Stomach smooth muscle (tissue), 2 donors: ENCODE data around the gene SH2D5.
"Not testable (repeated sequence)": the region's sequence is repeated elsewhere in the genome, so short reads cannot be mapped to it uniquely, and the experiment has no call there.

ENCODE experiments used
- H3K27ac ChIP-seq: one replicate; pipeline ENCODE4 v1.7.0; 2013; ENCODE audit warnings: mild to moderate bottlenecking, low read length, inconsistent platforms
- H3K27me3 ChIP-seq, 2 donors: one replicate each; pipeline ENCODE4 v1.7.0; 2013; ENCODE audit warnings: low read length in 2 of 2; ENCODE audit not compliant: insufficient read depth in 2 of 2, control insufficient read depth in 1 of 2
- H3K36me3 ChIP-seq, 2 donors: one replicate each; pipeline ENCODE4 v1.7.0; 2013; ENCODE audit warnings: low read length in 2 of 2; ENCODE audit not compliant: control insufficient read depth in 2 of 2, insufficient read depth in 2 of 2
- H3K4me1 ChIP-seq: one replicate; pipeline ENCODE4 v1.7.0; 2013; ENCODE audit warnings: low read length; ENCODE audit not compliant: control insufficient read depth, insufficient read depth
- H3K4me3 ChIP-seq, 2 donors: one replicate each; pipeline ENCODE4 v1.7.0; 2013; ENCODE audit warnings: low read length in 2 of 2
- H3K9ac ChIP-seq, 2 donors: one replicate each; pipeline ENCODE4 v1.7.0; 2013; ENCODE audit warnings: low read length in 2 of 2, mild to moderate bottlenecking in 1 of 2
- H3K9me3 ChIP-seq, 2 donors: one replicate each; pipeline ENCODE4 v1.7.0; 2013; ENCODE audit warnings: low read length in 2 of 2; ENCODE audit not compliant: control insufficient read depth in 2 of 2
- donor health status: healthy.
- donor health status: Pancreatic carcinoma.

Gene SH2D5

DNA sequence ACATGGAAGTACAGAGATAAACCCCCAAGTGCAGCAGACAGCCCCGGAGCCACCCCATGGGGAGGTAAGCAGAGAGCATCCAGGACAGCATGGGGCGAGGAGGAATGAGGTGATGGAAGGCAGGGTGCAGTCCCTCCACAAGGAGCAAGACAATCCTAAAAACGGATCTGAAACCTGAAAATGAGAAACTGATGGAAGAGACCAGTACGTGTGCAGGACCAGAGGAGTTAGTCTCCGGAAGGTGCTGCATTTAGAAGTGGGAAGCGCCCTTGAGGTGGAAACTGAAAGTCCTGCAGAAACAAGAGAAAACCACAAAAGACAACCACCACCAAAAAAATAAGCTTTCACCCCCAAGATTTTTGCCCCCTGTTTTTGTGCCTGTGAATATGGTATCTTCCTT lies 53.9 kb downstream of the SH2D5 start:
- Histone ChIP-seq H3K4me3 (no peak overlapping the region), H3K27me3 (no peaks in the 10 kb centered on the region), H3K27ac (no peak overlapping the region), H3K4me1 (no peaks in the 10 kb centered on the region), H3K9me3 (no peaks in the 10 kb centered on the region), H3K9ac (no peak overlapping the region), H3K36me3 (no peaks in the 10 kb centered on the region)

GRCh38 chr1:20673626-20674025 lies 58.9 kb downstream of the SH2D5 start:
- H3K27ac ChIP-seq, H3K9ac ChIP-seq, H3K4me1 ChIP-seq, H3K36me3 ChIP-seq, H3K9me3 ChIP-seq, H3K4me3 ChIP-seq, H3K27me3 ChIP-seq: not testable (repeated sequence)

GRCh38 chr1:20672265-20672632 lies 60.3 kb downstream of the SH2D5 start:
- no peak overlapping the region for H3K9ac ChIP-seq
- no peaks in the 10 kb centered on the region for H3K4me1 ChIP-seq
- H3K36me3 ChIP-seq, result no peaks in the 10 kb centered on the region
- H3K27ac ChIP-seq, result no peak overlapping the region
- no peaks in the 10 kb centered on the region for H3K27me3 ChIP-seq
- no peaks in the 10 kb centered on the region for H3K9me3 ChIP-seq
- H3K4me3 ChIP-seq, result no peak overlapping the region

GRCh38 chr1:20670936-20671335 lies 61.6 kb downstream of the SH2D5 start:
- H3K4me1 ChIP-seq, result no peaks in the 10 kb centered on the region
- no peak overlapping the region for H3K27ac ChIP-seq
- H3K27me3 ChIP-seq, result no peaks in the 10 kb centered on the region
- H3K9ac ChIP-seq, result no peak overlapping the region
- no peaks in the 10 kb centered on the region for H3K9me3 ChIP-seq
- H3K4me3 ChIP-seq, result no peak overlapping the region
- H3K36me3 ChIP-seq, result no peaks in the 10 kb centered on the region
